CD14-positive monocyte (primary cell): ENCODE data around the gene TANC1. TPM values are rescaled to one million over a fixed set of nuclear protein-coding genes. Genes with fewer than 3 reads are reported as not detected.

Experiments
- DNase-seq, 3 donors: peaks; one replicate each; pipeline ENCODE4 v3.0.0-alpha.2; 2011 to 2022
- H2AFZ ChIP-seq: 2 replicates; pipeline ENCODE4 v1.6.0; 2012; ENCODE audit warnings: mild to moderate bottlenecking, low read depth, low read length, inconsistent platforms; ENCODE audit not compliant: insufficient read depth, poor library complexity, severe bottlenecking
- H3K27ac ChIP-seq, 2 donors: 1 replicate in 1 of 2; 2 replicates in 1 of 2; pipeline ENCODE4 v1.5.1; 2012 to 2013; ENCODE audit warnings: low read length in 2 of 2, control low read depth in 1 of 2, inconsistent platforms in 1 of 2, low read depth in 1 of 2, mild to moderate bottlenecking in 1 of 2
- H3K27me3 ChIP-seq, 2 donors: one replicate each; pipeline versions ENCODE4 v1.6.0 to v1.6.1; 2011 to 2013; ENCODE audit warnings: low read length in 2 of 2; ENCODE audit not compliant: control insufficient read depth in 2 of 2, insufficient read depth in 2 of 2
- H3K36me3 ChIP-seq, 2 donors: replicated peaks in 1 of 2; 1 replicate in 1 of 2; 2 replicates in 1 of 2; pipeline versions ENCODE4 v1.5.1 to v1.6.1; 2012 to 2013; ENCODE audit warnings: low read length in 2 of 2, control low read depth in 1 of 2, inconsistent platforms in 1 of 2, mild to moderate bottlenecking in 1 of 2; ENCODE audit not compliant: insufficient read depth in 2 of 2, control insufficient read depth in 1 of 2
- H3K4me1 ChIP-seq, 2 donors: 1 replicate in 1 of 2; 2 replicates in 1 of 2; pipeline versions ENCODE4 v1.5.1 to v1.6.1; 2012 to 2013; ENCODE audit warnings: low read length in 2 of 2, control low read depth in 1 of 2, inconsistent platforms in 1 of 2, mild to moderate bottlenecking in 1 of 2, moderate library complexity in 1 of 2; ENCODE audit not compliant: insufficient read depth in 2 of 2, control insufficient read depth in 1 of 2
- H3K4me2 ChIP-seq: replicated peaks from 2 replicates; pipeline ENCODE3; 2012; ENCODE audit warnings: low read length, moderate library complexity, mild to moderate bottlenecking; ENCODE audit not compliant: poor library complexity, severe bottlenecking; ENCODE audit errors: extremely low read depth
- H3K4me3 ChIP-seq, 3 experiments: fragments of 200-600 bp in 1 of 3; sonication (generic) in 1 of 3; replicated peaks in 1 of 3; 1 replicate in 2 of 3; 2 replicates in 1 of 3; pipeline ENCODE4 v1.5.1; 2011 to 2013; ENCODE audit warnings: low read length in 3 of 3, mild to moderate bottlenecking in 3 of 3, control low read depth in 2 of 3, low read depth in 2 of 3, inconsistent platforms in 1 of 3, moderate library complexity in 1 of 3
- H3K79me2 ChIP-seq: 2 replicates; pipeline ENCODE4 v1.6.0; 2012; ENCODE audit warnings: mild to moderate bottlenecking, control low read depth, inconsistent platforms, low read length, moderate library complexity; ENCODE audit not compliant: insufficient read depth
- H3K9ac ChIP-seq: 2 replicates; pipeline ENCODE4 v1.6.0; 2017; ENCODE audit warnings: low read length, mild to moderate bottlenecking; ENCODE audit not compliant: insufficient read depth, poor library complexity, severe bottlenecking
- H3K9me3 ChIP-seq, 2 donors: replicated peaks in 1 of 2; 1 replicate in 1 of 2; 2 replicates in 1 of 2; pipeline versions ENCODE4 v1.5.1 to v1.6.1; 2012 to 2013; ENCODE audit warnings: low read length in 2 of 2, control low read depth in 1 of 2; ENCODE audit not compliant: control insufficient read depth in 1 of 2, insufficient read depth in 1 of 2
- H4K20me1 ChIP-seq: 2 replicates; pipeline ENCODE4 v1.6.0; 2012; ENCODE audit warnings: mild to moderate bottlenecking, low read length, control low read depth, moderate library complexity; ENCODE audit not compliant: insufficient read depth
- H3K27ac Mint-ChIP-seq, 7 donors: one replicate each; pipeline ENCODE4 v1.8.0; 2020; ENCODE audit warnings: mild to moderate bottlenecking in 7 of 7, mixed read lengths in 7 of 7, moderate library complexity in 6 of 7, inconsistent platforms in 2 of 7
- H3K27me3 Mint-ChIP-seq, 3 donors: one replicate each; pipeline ENCODE4 v1.8.0; 2021 to 2022; ENCODE audit warnings: low read depth in 3 of 3, mild to moderate bottlenecking in 3 of 3, mixed read lengths in 3 of 3, moderate library complexity in 3 of 3, inconsistent platforms in 1 of 3
- H3K36me3 Mint-ChIP-seq, 2 donors: one replicate each; pipeline ENCODE4 v1.8.0; 2020; ENCODE audit warnings: mixed read lengths in 2 of 2, inconsistent platforms in 1 of 2, mild to moderate bottlenecking in 1 of 2
- H3K4me1 Mint-ChIP-seq: one replicate; pipeline ENCODE4 v1.8.0; 2020; ENCODE audit warnings: mild to moderate bottlenecking, mixed read lengths
- H3K4me3 Mint-ChIP-seq, 2 donors: one replicate each; pipeline ENCODE4 v1.8.0; 2020; ENCODE audit warnings: mild to moderate bottlenecking in 2 of 2, mixed read lengths in 2 of 2, moderate library complexity in 1 of 2
- H3K9me3 Mint-ChIP-seq, 7 donors: one replicate each; pipeline ENCODE4 v1.8.0; 2020 to 2022; ENCODE audit warnings: mixed read lengths in 7 of 7, mild to moderate bottlenecking in 6 of 7, moderate library complexity in 6 of 7, inconsistent platforms in 2 of 7
- WGBS: methylation state at CpG from one replicate; pipeline ENCODE4 v1.1.5; 2013; ENCODE audit warnings: missing lambda C conversion rate; ENCODE audit not compliant: insufficient coverage; 5-methylcytosine and 5-hydroxymethylcytosine counted together
- intact Hi-C, 2 donors: fragments of 100-400 bp; cut with micrococcal nuclease; formaldehyde crosslinking; loops; one replicate each; pipeline versions ENCODE4 v1.15.0 to v1.15.1; 2023
- polyA plus RNA-seq, 3 donors: library from polyadenylated mRNA; depleted of rRNA in 1 of 3; unstranded in 2 of 3; stranded (reverse) in 1 of 3; fragments of 300-500 nt in 2 of 3; fragments of >200 nt in 1 of 3; fragmentation: Illumina TruSeq in 2 of 3; gene quantifications; 1 replicate in 2 of 3; 2 replicates in 1 of 3; pipeline ENCODE4 v1.2.3, GENCODE V29; 2012 to 2021
- TF ChIP-seq, protein P1 (sequence below): fragments of 200-600 bp; IDR thresholded peaks from one replicate; pipeline ENCODE4 v1.8.0; 2022; ENCODE audit warnings: antibody characterized with exemption, mild to moderate bottlenecking

Gene TANC1
- polyA plus RNA-seq, 3 donors, result 0.04 TPM; not detected in 2

DNA sequence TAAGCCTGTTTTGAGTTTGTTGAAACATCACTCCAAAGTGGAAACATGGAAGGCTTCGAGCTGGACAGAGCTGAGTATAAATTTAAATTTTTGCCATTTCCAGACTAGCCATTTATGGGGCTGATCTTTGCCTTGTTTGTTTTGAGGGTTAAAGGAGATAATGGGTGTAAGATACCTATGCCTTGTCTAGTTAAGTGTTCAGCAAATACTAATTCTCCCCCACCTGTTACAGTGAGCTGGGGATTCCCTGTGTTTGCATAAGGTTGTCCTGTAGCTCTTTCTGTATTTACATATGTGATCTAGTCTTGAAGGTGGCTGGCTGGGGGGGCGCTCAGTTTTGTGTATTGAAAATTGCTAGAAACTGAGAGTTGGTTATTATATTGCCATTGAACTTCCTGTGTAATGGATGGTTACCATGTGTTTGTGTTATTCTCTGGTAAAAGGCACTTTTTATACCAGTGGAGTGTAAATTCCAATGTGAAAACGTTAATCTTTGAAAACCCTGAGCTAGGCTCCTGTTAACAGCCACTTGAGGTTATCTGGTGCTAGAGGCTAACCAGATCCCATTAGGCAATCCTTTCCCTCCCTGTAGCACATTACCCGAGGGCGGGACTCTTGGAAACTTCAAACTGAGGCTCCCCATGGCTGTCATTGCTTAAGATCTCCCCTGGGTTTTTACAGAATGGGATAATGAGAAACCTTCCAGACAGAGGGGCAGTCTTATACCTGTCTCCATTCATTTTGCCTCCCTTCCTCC, 26.7 kb downstream of the TANC1 start:
- Histone ChIP-seq H3K4me3 (no peak overlapping the region), H2AFZ (no peak overlapping the region), H3K27ac (no peak overlapping the region), H3K27me3 (no peaks in the 10 kb centered on the region), H4K20me1 (no peaks in the 10 kb centered on the region), H3K36me3 (no peaks in the 10 kb centered on the region), H3K9me3 (no peaks in the 10 kb centered on the region), H3K9ac (no peak overlapping the region), H3K4me2 (no peak overlapping the region), H3K79me2 (no peaks in the 10 kb centered on the region), H3K4me1 (peaks cover 7 to 9% of the 10 kb centered on the region in 2 donors)
- peaks cover 2% of the 10 kb centered on the region for H3K4me1 Mint-ChIP-seq
- H3K9me3 Mint-ChIP-seq, result peaks cover 0 to 3% (median 0%) of the 10 kb centered on the region in 7 donors
- no peak overlapping the region for H3K27ac Mint-ChIP-seq
- H3K36me3 Mint-ChIP-seq, result no peaks in the 10 kb centered on the region
- intact Hi-C loops, result no loop called here
- no peak for DNase-seq
- WGBS, result 93% methylated on average over 2 of the region's 5 CpGs
- peaks cover 0 to 2% (median 2%) of the 10 kb centered on the region in 3 donors for H3K27me3 Mint-ChIP-seq
- H3K4me3 Mint-ChIP-seq, result no peak overlapping the region
- TF ChIP-seq, protein P1, sequence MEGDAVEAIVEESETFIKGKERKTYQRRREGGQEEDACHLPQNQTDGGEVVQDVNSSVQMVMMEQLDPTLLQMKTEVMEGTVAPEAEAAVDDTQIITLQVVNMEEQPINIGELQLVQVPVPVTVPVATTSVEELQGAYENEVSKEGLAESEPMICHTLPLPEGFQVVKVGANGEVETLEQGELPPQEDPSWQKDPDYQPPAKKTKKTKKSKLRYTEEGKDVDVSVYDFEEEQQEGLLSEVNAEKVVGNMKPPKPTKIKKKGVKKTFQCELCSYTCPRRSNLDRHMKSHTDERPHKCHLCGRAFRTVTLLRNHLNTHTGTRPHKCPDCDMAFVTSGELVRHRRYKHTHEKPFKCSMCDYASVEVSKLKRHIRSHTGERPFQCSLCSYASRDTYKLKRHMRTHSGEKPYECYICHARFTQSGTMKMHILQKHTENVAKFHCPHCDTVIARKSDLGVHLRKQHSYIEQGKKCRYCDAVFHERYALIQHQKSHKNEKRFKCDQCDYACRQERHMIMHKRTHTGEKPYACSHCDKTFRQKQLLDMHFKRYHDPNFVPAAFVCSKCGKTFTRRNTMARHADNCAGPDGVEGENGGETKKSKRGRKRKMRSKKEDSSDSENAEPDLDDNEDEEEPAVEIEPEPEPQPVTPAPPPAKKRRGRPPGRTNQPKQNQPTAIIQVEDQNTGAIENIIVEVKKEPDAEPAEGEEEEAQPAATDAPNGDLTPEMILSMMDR, result no peak

DNA sequence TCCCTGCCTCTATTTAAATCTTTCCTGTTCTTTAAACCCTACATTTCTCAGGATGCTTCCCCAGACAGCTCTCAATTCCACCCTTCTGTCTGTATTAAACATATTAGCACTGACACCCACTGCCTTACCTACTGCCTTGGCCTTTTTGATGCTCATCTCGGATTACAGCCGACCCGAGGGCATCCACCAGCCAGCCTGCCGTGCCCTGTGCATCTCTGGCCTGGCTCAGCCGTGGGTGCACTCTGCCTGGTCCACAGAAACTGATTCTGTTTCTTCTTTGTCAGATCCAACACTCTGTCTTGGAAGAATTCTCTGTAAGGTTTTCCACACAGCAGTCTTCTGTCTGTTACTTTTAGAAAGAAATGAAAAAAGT, 27.2 kb downstream of the TANC1 start:
- TF ChIP-seq, protein P1, result no peak
- Histone ChIP-seq H3K79me2 (no peaks in the 10 kb centered on the region), H3K27ac (no peak overlapping the region), H3K4me1 (peaks cover 7 to 9% of the 10 kb centered on the region in 2 donors), H3K27me3 (no peaks in the 10 kb centered on the region), H4K20me1 (no peaks in the 10 kb centered on the region), H3K4me3 (no peak overlapping the region), H3K4me2 (no peak overlapping the region), H2AFZ (no peak overlapping the region), H3K36me3 (no peaks in the 10 kb centered on the region), H3K9me3 (no peaks in the 10 kb centered on the region), H3K9ac (no peak overlapping the region)
- intact Hi-C loops, result no loop called here
- H3K9me3 Mint-ChIP-seq, result peaks cover 0 to 3% (median 0%) of the 10 kb centered on the region in 7 donors
- H3K36me3 Mint-ChIP-seq, result no peaks in the 10 kb centered on the region
- no peak overlapping the region for H3K27ac Mint-ChIP-seq
- WGBS, result 93% methylated on average over 5 of the region's 5 CpGs
- peaks cover 0 to 2% (median 0%) of the 10 kb centered on the region in 3 donors for H3K27me3 Mint-ChIP-seq
- H3K4me1 Mint-ChIP-seq, result peaks cover 2% of the 10 kb centered on the region
- DNase-seq, result no peak
- H3K4me3 Mint-ChIP-seq, result no peak overlapping the region
